Stimulated activated naive CD8-positive, alpha-beta T cell treated with anti-CD3 and anti-CD28 coated beads, Interleukin-15, Interleukin-2, amounts not matched to agents 100 ng/mL and 50 ng/mL, for 24 hours (primary cell): ENCODE results near the gene CD80.
A peak's percentile ranks its signal among the peaks of the same experiment; 100 is the strongest.
"Not testable (repeated sequence)": the region's sequence is repeated elsewhere in the genome, so short reads cannot be mapped to it uniquely, and the experiment has no call there.

Source experiments
- H3K27ac Mint-ChIP-seq: one replicate; pipeline ENCODE4 v1.8.0; 2021; ENCODE audit warnings: mild to moderate bottlenecking, mixed read lengths
- H3K27me3 Mint-ChIP-seq: one replicate; pipeline ENCODE4 v1.8.0; 2021; ENCODE audit warnings: mixed read lengths
- H3K36me3 Mint-ChIP-seq: one replicate; pipeline ENCODE4 v1.8.0; 2021; ENCODE audit warnings: low read depth, mixed read lengths
- H3K4me1 Mint-ChIP-seq: one replicate; pipeline ENCODE4 v1.8.0; 2021; ENCODE audit warnings: low read depth, mixed read lengths
- H3K4me3 Mint-ChIP-seq: one replicate; pipeline ENCODE4 v1.8.0; 2021; ENCODE audit warnings: mild to moderate bottlenecking, mixed read lengths
- H3K9me3 Mint-ChIP-seq: one replicate; pipeline ENCODE4 v1.8.0; 2021; ENCODE audit warnings: mixed read lengths

Gene CD80

GRCh38 chr3:119559441-119559963 lies at the start of gene CD80:
Gene CD80, minus strand, starts transcription at chr3:119559614. Its CDS starts 1,886 bp downstream, at chr3:119557728.
- peaks cover 8% of the 10 kb centered on the region for H3K36me3 Mint-ChIP-seq
- peak within 1 kb of the TSS; percentile 58 for H3K4me3 Mint-ChIP-seq
- peaks cover 64% of the 10 kb centered on the region for H3K4me1 Mint-ChIP-seq
- H3K27ac Mint-ChIP-seq: peak within 1 kb of the TSS; percentile 67
- peaks cover 3% of the 10 kb centered on the region for H3K27me3 Mint-ChIP-seq
- no peaks in the 10 kb centered on the region for H3K9me3 Mint-ChIP-seq

GRCh38 chr3:119608405-119609000 lies 49.1 kb upstream of the CD80 start:
- Mint-ChIP-seq H3K27me3 (peaks cover 23% of the 10 kb centered on the region), H3K4me1 (peaks cover 4% of the 10 kb centered on the region), H3K27ac (no peak overlapping the region), H3K4me3 (no peak overlapping the region), H3K36me3 (no peaks in the 10 kb centered on the region), H3K9me3 (no peaks in the 10 kb centered on the region)

DNA sequence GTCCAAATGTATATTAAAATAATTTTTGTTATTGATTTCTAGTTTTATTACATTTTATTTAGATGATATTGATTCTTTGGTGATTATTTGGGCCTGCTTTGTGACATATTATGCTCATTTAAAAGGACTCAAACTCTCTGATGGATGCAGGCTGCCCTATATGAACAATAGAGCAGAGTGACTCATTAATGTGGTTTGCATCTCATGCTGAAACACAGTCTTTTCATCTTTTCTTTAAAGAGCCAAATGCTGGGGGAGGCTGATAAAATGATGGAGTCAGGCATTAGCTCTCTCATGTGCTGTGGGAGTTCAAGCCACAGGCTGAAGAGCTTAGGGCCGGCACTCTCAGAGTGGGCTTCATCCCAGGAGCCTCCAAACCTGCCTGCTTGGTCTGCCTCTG lies 45.5 kb upstream of the CD80 start:
- Mint-ChIP-seq H3K9me3 (no peaks in the 10 kb centered on the region), H3K4me1 (peaks cover 21% of the 10 kb centered on the region), H3K4me3 (no peak overlapping the region)

DNA sequence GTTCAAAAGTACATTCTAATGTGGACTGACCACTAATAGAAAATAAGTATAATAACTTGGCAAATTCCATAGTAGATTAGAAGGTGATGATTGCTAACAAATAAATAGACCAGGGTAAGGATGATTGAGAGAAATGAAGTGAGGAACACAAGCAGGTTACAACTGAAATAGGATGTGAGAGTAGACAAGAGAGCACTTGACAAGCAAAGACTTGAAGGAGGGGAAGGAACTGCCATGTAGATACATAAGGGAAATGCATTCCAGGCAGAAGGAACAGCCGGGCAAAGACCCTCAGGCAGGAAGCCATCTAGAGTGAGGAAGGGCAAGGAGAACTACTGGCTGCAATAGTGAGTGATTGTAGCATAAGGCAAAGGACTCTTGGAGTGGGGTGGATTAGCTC lies 43.3 kb upstream of the CD80 start:
- peaks cover 35% of the 10 kb centered on the region for H3K4me1 Mint-ChIP-seq
- no peaks in the 10 kb centered on the region for H3K9me3 Mint-ChIP-seq
- H3K36me3 Mint-ChIP-seq: no peaks in the 10 kb centered on the region
- H3K27me3 Mint-ChIP-seq: no peaks in the 10 kb centered on the region
- H3K4me3 Mint-ChIP-seq: no peak overlapping the region
- H3K27ac Mint-ChIP-seq: no peak overlapping the region

More for the DNA sequence above, 45.5 kb upstream of the CD80 start:
- Mint-ChIP-seq H3K36me3 (no peaks in the 10 kb centered on the region), H3K27ac (no peak overlapping the region), H3K27me3 (peaks cover 11% of the 10 kb centered on the region)

DNA sequence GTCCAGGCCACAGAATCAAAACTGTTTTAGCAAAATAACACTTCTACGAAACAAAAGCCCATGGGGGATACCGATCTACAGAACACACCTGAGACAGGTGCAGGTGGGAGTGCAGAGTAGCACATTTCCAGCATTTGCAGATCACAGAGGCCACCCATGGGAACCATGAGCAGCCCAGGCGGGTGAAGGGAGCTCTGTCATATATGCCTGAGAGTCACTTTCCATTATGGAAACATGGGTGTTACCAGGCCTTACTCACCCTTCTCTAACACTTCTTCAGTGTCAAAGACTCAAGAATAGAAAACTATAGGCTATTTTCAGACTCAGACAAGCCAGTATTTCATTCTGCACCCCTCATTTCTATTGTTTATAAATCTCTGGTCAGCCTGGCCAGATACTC lies 41.7 kb upstream of the CD80 start:
- Mint-ChIP-seq H3K36me3 (no peaks in the 10 kb centered on the region), H3K27me3 (no peaks in the 10 kb centered on the region), H3K27ac (peak overlapping the region; percentile 77), H3K4me3 (no peak overlapping the region), H3K4me1 (peaks cover 45% of the 10 kb centered on the region), H3K9me3 (no peaks in the 10 kb centered on the region)

DNA sequence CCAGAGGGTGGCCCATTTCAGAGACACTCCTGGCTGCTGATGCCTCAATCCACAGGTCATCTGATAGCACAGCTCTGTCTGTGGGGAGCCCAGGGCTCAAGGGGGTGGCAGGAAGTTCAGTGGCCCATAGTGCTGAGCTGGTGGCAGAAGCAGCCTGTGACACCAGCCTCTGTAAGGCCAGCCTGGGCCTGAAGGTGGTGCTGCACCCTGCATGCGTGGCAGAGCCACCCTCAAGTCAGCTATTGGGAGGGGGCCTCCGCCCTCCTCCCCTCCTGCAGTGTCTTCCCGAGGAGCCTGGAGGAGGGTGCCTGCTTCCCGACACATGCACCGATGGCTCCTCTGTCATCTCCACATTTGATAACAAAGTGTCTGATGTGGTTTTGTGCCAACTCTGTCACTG lies 41.3 kb upstream of the CD80 start:
- Mint-ChIP-seq H3K27ac (peak overlapping the region; percentile 77), H3K4me3 (no peak overlapping the region), H3K27me3 (no peaks in the 10 kb centered on the region), H3K9me3 (no peaks in the 10 kb centered on the region), H3K4me1 (peaks cover 50% of the 10 kb centered on the region), H3K36me3 (no peaks in the 10 kb centered on the region)

DNA sequence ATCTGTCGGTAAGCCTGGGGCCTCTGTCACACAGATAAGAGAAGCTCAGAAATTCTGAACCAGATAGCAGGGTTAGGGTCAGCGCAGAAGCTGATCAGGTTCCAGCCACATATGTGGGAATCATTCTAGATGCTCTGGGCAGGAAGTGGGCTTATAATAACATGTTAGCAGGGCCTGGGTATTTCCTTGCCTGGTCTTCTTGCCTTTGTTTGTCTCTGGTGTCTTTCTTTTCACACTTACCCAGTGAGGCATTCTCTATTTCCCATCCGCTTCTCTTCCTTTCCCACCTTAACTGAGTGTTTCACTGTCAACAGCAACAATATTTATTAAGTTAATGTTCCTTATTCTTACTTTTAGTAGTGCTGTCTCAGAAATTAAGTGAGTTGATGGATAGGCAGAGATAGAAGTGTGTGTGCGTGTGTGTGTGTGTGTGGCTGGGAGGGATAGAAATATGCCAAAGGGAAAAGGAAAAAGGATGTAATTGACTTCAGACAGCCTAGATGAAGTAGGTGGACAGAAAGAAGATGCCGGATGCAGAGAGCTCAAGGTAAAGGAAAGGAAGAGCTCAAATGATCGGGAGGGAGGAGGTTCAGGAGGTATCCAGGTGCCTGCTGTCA lies 40.3 kb upstream of the CD80 start:
- Mint-ChIP-seq H3K4me1 (peaks cover 46% of the 10 kb centered on the region), H3K27me3 (no peaks in the 10 kb centered on the region), H3K27ac (peak overlapping the region; percentile 49), H3K4me3 (no peak overlapping the region), H3K9me3 (no peaks in the 10 kb centered on the region), H3K36me3 (no peaks in the 10 kb centered on the region)

DNA sequence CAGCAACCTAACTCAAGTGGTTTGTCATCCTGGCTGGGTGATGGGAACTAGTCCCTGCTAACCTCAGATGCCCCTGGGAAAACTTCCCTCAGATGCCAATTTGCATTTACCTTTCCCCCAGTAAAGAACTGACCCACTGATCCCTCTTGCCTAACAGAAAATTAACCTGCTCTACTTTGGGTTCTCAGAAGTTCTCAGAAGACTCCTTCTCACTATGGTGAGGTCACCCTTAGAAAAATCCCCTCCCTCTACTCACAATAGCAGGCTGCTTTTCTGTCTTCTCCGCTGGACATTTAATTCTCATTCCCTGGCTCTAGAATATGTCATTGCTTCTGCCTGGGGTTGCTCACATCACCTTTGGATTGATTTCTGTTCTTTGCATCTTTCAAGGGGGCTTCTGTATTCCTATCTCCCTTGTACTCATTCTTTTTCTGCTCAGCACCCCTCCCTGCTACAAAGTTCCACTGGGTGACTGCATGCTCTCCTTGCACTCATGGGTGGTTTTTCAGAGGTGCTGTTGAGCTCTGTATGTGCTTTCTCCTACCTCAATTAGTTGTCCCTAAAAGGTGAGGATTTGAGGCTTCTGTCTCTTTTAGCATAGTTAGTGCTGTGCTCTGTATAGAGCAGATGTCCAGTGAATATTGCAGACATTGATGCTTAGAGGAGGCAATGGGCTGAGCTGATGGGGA lies 39.1 kb upstream of the CD80 start:
- H3K36me3 Mint-ChIP-seq: no peaks in the 10 kb centered on the region
- H3K4me3 Mint-ChIP-seq: no peak overlapping the region
- H3K9me3 Mint-ChIP-seq: no peaks in the 10 kb centered on the region
- H3K27ac Mint-ChIP-seq: peak overlapping the region; percentile 6
- no peaks in the 10 kb centered on the region for H3K27me3 Mint-ChIP-seq
- peaks cover 46% of the 10 kb centered on the region for H3K4me1 Mint-ChIP-seq

GRCh38 chr3:119597548-119598288 lies 38.3 kb upstream of the CD80 start, which contains the start of gene PLA1A:
Gene PLA1A, plus strand, starts transcription at chr3:119597885. Its CDS starts 29 bp downstream, at chr3:119597914.
- no peaks in the 10 kb centered on the region for H3K27me3 Mint-ChIP-seq
- H3K9me3 Mint-ChIP-seq: no peaks in the 10 kb centered on the region
- peaks cover 46% of the 10 kb centered on the region for H3K4me1 Mint-ChIP-seq
- H3K4me3 Mint-ChIP-seq: no peak within 1 kb of the TSS
- H3K27ac Mint-ChIP-seq: peak within 1 kb of the TSS; percentile 69
- H3K36me3 Mint-ChIP-seq: no peaks in the 10 kb centered on the region

- peaks cover 4% of the 10 kb centered on the region for H3K27me3 Mint-ChIP-seq
- H3K9me3 Mint-ChIP-seq: no peaks in the 10 kb centered on the region
- H3K36me3 Mint-ChIP-seq: no peaks in the 10 kb centered on the region
- no peak overlapping the region for H3K27ac Mint-ChIP-seq
- H3K4me3 Mint-ChIP-seq: no peak overlapping the region
- peaks cover 44% of the 10 kb centered on the region for H3K4me1 Mint-ChIP-seq
These were observed 37.0 kb upstream of the CD80 start for GRCh38 chr3:119596398-119596797.

GRCh38 chr3:119595639-119596334 lies 36.4 kb upstream of the CD80 start:
- H3K4me3 Mint-ChIP-seq: no peak overlapping the region
- no peaks in the 10 kb centered on the region for H3K9me3 Mint-ChIP-seq
- peaks cover 38% of the 10 kb centered on the region for H3K4me1 Mint-ChIP-seq
- no peaks in the 10 kb centered on the region for H3K36me3 Mint-ChIP-seq
- H3K27ac Mint-ChIP-seq: no peak overlapping the region
- H3K27me3 Mint-ChIP-seq: peaks cover 5% of the 10 kb centered on the region

DNA sequence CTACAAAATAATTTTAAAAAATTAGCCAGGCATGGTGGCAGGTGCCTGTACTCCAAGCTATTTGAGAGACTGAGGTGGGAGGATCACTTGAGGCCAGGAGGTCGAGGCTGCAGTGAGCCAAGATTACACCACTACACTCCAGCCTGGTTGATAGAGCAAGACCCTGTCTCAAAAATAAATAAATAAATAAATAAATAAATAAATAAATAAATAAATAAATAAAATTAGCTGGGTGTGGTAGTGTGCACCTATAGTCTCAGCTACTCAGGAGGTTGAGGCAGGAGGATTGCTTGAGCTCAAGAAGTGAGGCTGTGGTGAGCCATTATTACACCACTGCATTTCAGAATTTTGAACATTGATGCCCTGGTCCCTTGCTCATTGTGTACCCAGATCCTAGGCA lies 35.5 kb upstream of the CD80 start:
- H3K36me3 Mint-ChIP-seq, H3K27ac Mint-ChIP-seq, H3K4me3 Mint-ChIP-seq, H3K9me3 Mint-ChIP-seq: not testable (repeated sequence)
- Mint-ChIP-seq H3K27me3 (peaks cover 12% of the 10 kb centered on the region), H3K4me1 (peaks cover 30% of the 10 kb centered on the region)

GRCh38 chr3:119594066-119594465 lies 34.7 kb upstream of the CD80 start:
- H3K36me3 Mint-ChIP-seq: peaks cover 9% of the 10 kb centered on the region
- H3K4me3 Mint-ChIP-seq: no peak overlapping the region
- peaks cover 18% of the 10 kb centered on the region for H3K27me3 Mint-ChIP-seq
- H3K27ac Mint-ChIP-seq: no peak overlapping the region
- peaks cover 30% of the 10 kb centered on the region for H3K4me1 Mint-ChIP-seq
- H3K9me3 Mint-ChIP-seq: no peaks in the 10 kb centered on the region

GRCh38 chr3:119592861-119593260 lies 33.4 kb upstream of the CD80 start:
- peaks cover 35% of the 10 kb centered on the region for H3K4me1 Mint-ChIP-seq
- H3K36me3 Mint-ChIP-seq: peaks cover 12% of the 10 kb centered on the region
- H3K27ac Mint-ChIP-seq: no peak overlapping the region
- no peaks in the 10 kb centered on the region for H3K9me3 Mint-ChIP-seq
- H3K27me3 Mint-ChIP-seq: peaks cover 22% of the 10 kb centered on the region
- no peak overlapping the region for H3K4me3 Mint-ChIP-seq
